HepG2 (cell line): ENCODE measurements around the gene RABGAP1.

Experiments
- ETV6 ChIP-seq: sonication (generic); formaldehyde crosslinking; conservative IDR thresholded peaks from 2 replicates; pipeline ENCODE4 v1.4.0; 2020; ENCODE audit warnings: missing genetic modification reagents
- FOXJ3 ChIP-seq: sonication (generic); formaldehyde crosslinking; IDR thresholded peaks from 2 replicates; pipeline ENCODE4 v1.4.0; 2020; ENCODE audit warnings: missing genetic modification reagents, mild to moderate bottlenecking, borderline replicate concordance
- MATR3 ChIP-seq: sonication (generic); formaldehyde crosslinking; IDR thresholded peaks from 2 replicates; pipeline ENCODE4 v1.4.0; 2020; ENCODE audit warnings: missing genetic modification reagents
- TF ChIP-seq, protein P1 (sequence below), 2 experiments: IDR thresholded peaks; 2 replicates each; pipeline ENCODE4 v1.6.1; 2011 to 2012; ENCODE audit warnings: low read length in 2 of 2, borderline replicate concordance in 1 of 2, low read depth in 1 of 2, mild to moderate bottlenecking in 1 of 2, moderate library complexity in 1 of 2
- TF ChIP-seq, protein P2 (sequence below): sonication (generic); formaldehyde crosslinking; IDR thresholded peaks from 2 replicates; pipeline ENCODE4 v1.5.0; 2020; ENCODE audit warnings: mild to moderate bottlenecking, missing genetic modification reagents, moderate library complexity

DNA sequence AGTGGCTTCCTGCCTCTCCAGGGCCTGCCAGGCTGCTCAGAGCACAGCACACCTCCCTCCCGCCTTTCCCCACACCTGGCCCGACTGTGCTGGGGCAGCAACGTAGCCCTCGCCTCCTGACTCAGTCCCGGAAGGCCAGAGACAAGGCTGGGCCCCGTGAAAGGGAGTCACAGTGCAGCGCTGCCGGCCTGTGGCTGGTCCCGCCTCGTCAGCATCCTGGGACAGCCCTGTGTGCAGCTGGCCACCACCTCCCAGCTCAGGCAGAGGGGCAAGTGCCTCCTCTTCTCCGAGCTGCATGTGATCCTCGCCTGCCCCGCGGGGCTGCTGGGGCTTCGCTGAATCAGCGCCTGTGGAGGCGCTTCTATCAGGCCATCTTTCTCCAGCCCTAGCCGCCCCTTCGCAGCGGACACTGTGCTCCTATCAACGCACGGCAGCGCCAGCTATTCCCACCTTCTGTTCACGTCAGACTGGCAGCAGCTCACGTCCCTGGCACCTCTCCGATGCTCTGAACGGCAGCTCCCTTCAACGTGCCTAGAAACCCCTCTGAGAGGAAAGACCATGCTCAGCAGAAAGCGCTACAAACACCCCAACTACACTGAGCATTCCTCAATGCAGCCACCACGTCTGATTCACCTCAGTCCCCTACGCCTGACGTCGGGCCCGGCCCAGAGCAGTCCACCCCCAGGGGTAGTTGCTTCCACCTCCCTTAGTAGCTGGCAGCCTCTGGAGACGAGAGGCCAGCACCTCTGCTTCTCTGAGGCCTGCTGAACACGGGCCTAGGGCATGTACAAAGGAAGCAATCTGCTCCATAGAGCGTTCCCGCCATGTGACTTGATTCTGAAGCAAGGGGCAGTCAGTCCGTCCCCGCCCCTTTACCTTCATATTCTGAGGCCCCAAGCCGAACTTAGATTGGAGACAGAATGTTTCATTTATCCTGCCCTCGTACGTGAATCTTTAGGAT is 171.5 kb downstream of the RABGAP1 start:
- TF ChIP-seq, protein P1, sequence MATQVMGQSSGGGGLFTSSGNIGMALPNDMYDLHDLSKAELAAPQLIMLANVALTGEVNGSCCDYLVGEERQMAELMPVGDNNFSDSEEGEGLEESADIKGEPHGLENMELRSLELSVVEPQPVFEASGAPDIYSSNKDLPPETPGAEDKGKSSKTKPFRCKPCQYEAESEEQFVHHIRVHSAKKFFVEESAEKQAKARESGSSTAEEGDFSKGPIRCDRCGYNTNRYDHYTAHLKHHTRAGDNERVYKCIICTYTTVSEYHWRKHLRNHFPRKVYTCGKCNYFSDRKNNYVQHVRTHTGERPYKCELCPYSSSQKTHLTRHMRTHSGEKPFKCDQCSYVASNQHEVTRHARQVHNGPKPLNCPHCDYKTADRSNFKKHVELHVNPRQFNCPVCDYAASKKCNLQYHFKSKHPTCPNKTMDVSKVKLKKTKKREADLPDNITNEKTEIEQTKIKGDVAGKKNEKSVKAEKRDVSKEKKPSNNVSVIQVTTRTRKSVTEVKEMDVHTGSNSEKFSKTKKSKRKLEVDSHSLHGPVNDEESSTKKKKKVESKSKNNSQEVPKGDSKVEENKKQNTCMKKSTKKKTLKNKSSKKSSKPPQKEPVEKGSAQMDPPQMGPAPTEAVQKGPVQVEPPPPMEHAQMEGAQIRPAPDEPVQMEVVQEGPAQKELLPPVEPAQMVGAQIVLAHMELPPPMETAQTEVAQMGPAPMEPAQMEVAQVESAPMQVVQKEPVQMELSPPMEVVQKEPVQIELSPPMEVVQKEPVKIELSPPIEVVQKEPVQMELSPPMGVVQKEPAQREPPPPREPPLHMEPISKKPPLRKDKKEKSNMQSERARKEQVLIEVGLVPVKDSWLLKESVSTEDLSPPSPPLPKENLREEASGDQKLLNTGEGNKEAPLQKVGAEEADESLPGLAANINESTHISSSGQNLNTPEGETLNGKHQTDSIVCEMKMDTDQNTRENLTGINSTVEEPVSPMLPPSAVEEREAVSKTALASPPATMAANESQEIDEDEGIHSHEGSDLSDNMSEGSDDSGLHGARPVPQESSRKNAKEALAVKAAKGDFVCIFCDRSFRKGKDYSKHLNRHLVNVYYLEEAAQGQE (IDR thresholded peaks at IDR 0.05; ENCODE audit: borderline replicate concordance in 1 of 2, low read depth in 1 of 2, low read length in 2 of 2) = no peak
- TF ChIP-seq, protein P2, sequence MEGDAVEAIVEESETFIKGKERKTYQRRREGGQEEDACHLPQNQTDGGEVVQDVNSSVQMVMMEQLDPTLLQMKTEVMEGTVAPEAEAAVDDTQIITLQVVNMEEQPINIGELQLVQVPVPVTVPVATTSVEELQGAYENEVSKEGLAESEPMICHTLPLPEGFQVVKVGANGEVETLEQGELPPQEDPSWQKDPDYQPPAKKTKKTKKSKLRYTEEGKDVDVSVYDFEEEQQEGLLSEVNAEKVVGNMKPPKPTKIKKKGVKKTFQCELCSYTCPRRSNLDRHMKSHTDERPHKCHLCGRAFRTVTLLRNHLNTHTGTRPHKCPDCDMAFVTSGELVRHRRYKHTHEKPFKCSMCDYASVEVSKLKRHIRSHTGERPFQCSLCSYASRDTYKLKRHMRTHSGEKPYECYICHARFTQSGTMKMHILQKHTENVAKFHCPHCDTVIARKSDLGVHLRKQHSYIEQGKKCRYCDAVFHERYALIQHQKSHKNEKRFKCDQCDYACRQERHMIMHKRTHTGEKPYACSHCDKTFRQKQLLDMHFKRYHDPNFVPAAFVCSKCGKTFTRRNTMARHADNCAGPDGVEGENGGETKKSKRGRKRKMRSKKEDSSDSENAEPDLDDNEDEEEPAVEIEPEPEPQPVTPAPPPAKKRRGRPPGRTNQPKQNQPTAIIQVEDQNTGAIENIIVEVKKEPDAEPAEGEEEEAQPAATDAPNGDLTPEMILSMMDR (CRISPR knock-in tag) = no peak
- TF ChIP-seq ETV6 (CRISPR knock-in tag) (no peak), FOXJ3 (no peak), MATR3 (CRISPR knock-in tag) (no peak)
